ENCODE data around the gene VPS54. TPM values are rescaled to one million over a fixed set of nuclear protein-coding genes. Genes with fewer than 3 reads are reported as not detected.
"Not testable (repeated sequence)": the region's sequence is repeated elsewhere in the genome, so short reads cannot be mapped to it uniquely, and the experiment has no call there.

Gene VPS54
- total RNA-seq, 1 experiment from 2014 or later = 21.2 TPM

- Histone ChIP-seq H3K9me3 (ENCODE audit: control insufficient read depth, insufficient read depth, low read depth, low read length) (no peaks in the 10 kb centered on the region), H3K4me3 (ENCODE audit: low read depth in 2 of 2, low read length in 2 of 2) (no peak overlapping the region), H3K36me3 (ENCODE audit: control insufficient read depth, insufficient read depth, low read length) (peaks cover 7% of the 10 kb centered on the region; the same call in 1 of the 2 replicates), H3K4me1 (ENCODE audit: control insufficient read depth, insufficient read depth, low read length) (no peaks in the 10 kb centered on the region), H3K27ac (ENCODE audit: low read length) (no peak overlapping the region), H3K27me3 (ENCODE audit: control insufficient read depth, insufficient read depth, low read length) (no peaks in the 10 kb centered on the region)
- in situ Hi-C loops (cut with HindIII; ENCODE audit: low pct_unique_long_range_greater_than_20kb, low sequenced_read_pairs) (no loop called here), intact Hi-C loops (cut with micrococcal nuclease; ENCODE audit: unreplicated experiment) (no loop called here)
- TF ChIP-seq, protein P1, sequence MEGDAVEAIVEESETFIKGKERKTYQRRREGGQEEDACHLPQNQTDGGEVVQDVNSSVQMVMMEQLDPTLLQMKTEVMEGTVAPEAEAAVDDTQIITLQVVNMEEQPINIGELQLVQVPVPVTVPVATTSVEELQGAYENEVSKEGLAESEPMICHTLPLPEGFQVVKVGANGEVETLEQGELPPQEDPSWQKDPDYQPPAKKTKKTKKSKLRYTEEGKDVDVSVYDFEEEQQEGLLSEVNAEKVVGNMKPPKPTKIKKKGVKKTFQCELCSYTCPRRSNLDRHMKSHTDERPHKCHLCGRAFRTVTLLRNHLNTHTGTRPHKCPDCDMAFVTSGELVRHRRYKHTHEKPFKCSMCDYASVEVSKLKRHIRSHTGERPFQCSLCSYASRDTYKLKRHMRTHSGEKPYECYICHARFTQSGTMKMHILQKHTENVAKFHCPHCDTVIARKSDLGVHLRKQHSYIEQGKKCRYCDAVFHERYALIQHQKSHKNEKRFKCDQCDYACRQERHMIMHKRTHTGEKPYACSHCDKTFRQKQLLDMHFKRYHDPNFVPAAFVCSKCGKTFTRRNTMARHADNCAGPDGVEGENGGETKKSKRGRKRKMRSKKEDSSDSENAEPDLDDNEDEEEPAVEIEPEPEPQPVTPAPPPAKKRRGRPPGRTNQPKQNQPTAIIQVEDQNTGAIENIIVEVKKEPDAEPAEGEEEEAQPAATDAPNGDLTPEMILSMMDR (IDR thresholded peaks at IDR 0.05) = no peak
- TF ChIP-seq, protein P2, sequence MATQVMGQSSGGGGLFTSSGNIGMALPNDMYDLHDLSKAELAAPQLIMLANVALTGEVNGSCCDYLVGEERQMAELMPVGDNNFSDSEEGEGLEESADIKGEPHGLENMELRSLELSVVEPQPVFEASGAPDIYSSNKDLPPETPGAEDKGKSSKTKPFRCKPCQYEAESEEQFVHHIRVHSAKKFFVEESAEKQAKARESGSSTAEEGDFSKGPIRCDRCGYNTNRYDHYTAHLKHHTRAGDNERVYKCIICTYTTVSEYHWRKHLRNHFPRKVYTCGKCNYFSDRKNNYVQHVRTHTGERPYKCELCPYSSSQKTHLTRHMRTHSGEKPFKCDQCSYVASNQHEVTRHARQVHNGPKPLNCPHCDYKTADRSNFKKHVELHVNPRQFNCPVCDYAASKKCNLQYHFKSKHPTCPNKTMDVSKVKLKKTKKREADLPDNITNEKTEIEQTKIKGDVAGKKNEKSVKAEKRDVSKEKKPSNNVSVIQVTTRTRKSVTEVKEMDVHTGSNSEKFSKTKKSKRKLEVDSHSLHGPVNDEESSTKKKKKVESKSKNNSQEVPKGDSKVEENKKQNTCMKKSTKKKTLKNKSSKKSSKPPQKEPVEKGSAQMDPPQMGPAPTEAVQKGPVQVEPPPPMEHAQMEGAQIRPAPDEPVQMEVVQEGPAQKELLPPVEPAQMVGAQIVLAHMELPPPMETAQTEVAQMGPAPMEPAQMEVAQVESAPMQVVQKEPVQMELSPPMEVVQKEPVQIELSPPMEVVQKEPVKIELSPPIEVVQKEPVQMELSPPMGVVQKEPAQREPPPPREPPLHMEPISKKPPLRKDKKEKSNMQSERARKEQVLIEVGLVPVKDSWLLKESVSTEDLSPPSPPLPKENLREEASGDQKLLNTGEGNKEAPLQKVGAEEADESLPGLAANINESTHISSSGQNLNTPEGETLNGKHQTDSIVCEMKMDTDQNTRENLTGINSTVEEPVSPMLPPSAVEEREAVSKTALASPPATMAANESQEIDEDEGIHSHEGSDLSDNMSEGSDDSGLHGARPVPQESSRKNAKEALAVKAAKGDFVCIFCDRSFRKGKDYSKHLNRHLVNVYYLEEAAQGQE (IDR thresholded peaks at IDR 0.05; ENCODE audit: insufficient read depth in 1 of 2, low read depth in 2 of 2, low read length in 1 of 2) = no peak
- no peak for TF ChIP-seq POLR2AphosphoS5 (IDR thresholded peaks at IDR 0.05; ENCODE audit: low read depth, low read length)
- no peak for TF ChIP-seq TCF7L2 (IDR thresholded peaks at IDR 0.05; ENCODE audit: low read depth, low read length)
- no peak for TF ChIP-seq SIN3A (IDR thresholded peaks at IDR 0.05; ENCODE audit: borderline replicate concordance, insufficient read depth, low read depth, low read length)
- CTCF ChIA-PET = no interaction called here
- ATAC-seq (no peak), DNase-seq (ENCODE audit: low read depth, low spot score) (no peak)
- BruUV-seq (replicated peaks) = no TSS peak
- POLR2A ChIA-PET = no interaction called here
Observed at GRCh38 chr2:63976125-63976510, 43.1 kb downstream of the VPS54 start.

- Histone ChIP-seq H3K4me3 (ENCODE audit: low read depth in 2 of 2, low read length in 2 of 2) (no peak overlapping the region), H3K4me1 (ENCODE audit: control insufficient read depth, insufficient read depth, low read length) (no peaks in the 10 kb centered on the region), H3K27me3 (ENCODE audit: control insufficient read depth, insufficient read depth, low read length) (no peaks in the 10 kb centered on the region), H3K27ac (ENCODE audit: low read length) (no peak overlapping the region), H3K36me3 (ENCODE audit: control insufficient read depth, insufficient read depth, low read length) (0 out of 2 replicates have a peak, but pooled peaks cover 5% of the 10 kb centered on the region), H3K9me3 (ENCODE audit: control insufficient read depth, insufficient read depth, low read depth, low read length) (no peaks in the 10 kb centered on the region)
- ChIA-PET POLR2A (no interaction called here), CTCF (no interaction called here)
- DNase-seq (ENCODE audit: low read depth, low spot score) = no peak
- no TSS peak for BruUV-seq (replicated peaks)
- intact Hi-C loops (cut with micrococcal nuclease; ENCODE audit: unreplicated experiment) = no loop called here
- in situ Hi-C loops (cut with HindIII; ENCODE audit: low pct_unique_long_range_greater_than_20kb, low sequenced_read_pairs) = no loop called here
- TF ChIP-seq, protein P2 (IDR thresholded peaks at IDR 0.05; ENCODE audit: insufficient read depth in 1 of 2, low read depth in 2 of 2, low read length in 1 of 2) = no peak
- TF ChIP-seq TCF7L2 (IDR thresholded peaks at IDR 0.05; ENCODE audit: low read depth, low read length) (no peak), SIN3A (IDR thresholded peaks at IDR 0.05; ENCODE audit: borderline replicate concordance, insufficient read depth, low read depth, low read length) (no peak), POLR2AphosphoS5 (IDR thresholded peaks at IDR 0.05; ENCODE audit: low read depth, low read length) (no peak)
- TF ChIP-seq, protein P1 (IDR thresholded peaks at IDR 0.05) = no peak
- no peak for ATAC-seq
Observed at GRCh38 chr2:63975437-63976124, 43.6 kb downstream of the VPS54 start.

DNA sequence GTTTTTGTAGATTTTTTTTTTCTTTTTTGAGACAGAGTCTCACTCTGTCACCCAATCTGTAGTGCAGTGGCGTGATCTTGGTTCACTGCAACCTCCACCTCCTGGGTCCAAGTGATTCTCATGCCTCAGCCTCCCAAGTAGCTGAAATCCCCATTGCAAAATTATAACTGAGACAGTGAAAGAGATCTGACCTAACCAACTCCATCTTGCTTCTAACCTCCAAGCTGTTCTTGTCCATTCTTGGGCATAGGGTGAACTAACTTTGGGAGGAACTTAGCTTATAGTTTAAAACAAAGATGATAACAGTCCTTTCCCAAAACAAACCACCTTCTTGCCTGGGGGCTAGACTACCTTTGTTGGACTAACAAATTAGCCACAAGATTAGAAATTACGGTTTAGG is 44.2 kb downstream of the VPS54 start:
- CTCF ChIA-PET; in situ Hi-C loops (cut with HindIII; ENCODE audit: low pct_unique_long_range_greater_than_20kb, low sequenced_read_pairs); H3K4me3 ChIP-seq (ENCODE audit: low read depth in 2 of 2, low read length in 2 of 2); H3K4me1 ChIP-seq (ENCODE audit: control insufficient read depth, insufficient read depth, low read length); intact Hi-C loops (cut with micrococcal nuclease; ENCODE audit: unreplicated experiment); H3K27ac ChIP-seq (ENCODE audit: low read length); H3K36me3 ChIP-seq (ENCODE audit: control insufficient read depth, insufficient read depth, low read length); ATAC-seq; DNase-seq (ENCODE audit: low read depth, low spot score); H3K9me3 ChIP-seq (ENCODE audit: control insufficient read depth, insufficient read depth, low read depth, low read length); BruUV-seq (replicated peaks); H3K27me3 ChIP-seq (ENCODE audit: control insufficient read depth, insufficient read depth, low read length); POLR2A ChIA-PET: not testable (repeated sequence)
